ENCODE results near the gene SPRR2A. TPM values are rescaled to one million over a fixed set of nuclear protein-coding genes. Genes with fewer than 3 reads are reported as not detected.
"Not testable (repeated sequence)": the region's sequence is repeated elsewhere in the genome, so short reads cannot be mapped to it uniquely, and the experiment has no call there.

SPRR2A gene
- total RNA-seq, 2 donors from 2014 or later: not detected

- no peaks in the 10 kb centered on the region for H3K9me3 ChIP-seq (ENCODE audit: control insufficient read depth, low read length, poor library complexity, severe bottlenecking)
- Mint-ChIP-seq H3K27ac (no peak overlapping the region), H3K4me3 (no peak overlapping the region), H3K4me1 (no peaks in the 10 kb centered on the region), H3K36me3 (ENCODE audit: low read depth) (no peaks in the 10 kb centered on the region), H3K27me3 (peaks cover 29% of the 10 kb centered on the region)
- DNase-seq (no peak), ATAC-seq (no peak)
Observed at GRCh38 chr1:153049211-153049610, 8.1 kb downstream of the SPRR2A start.

GRCh38 chr1:153040950-153041631 lies 16.2 kb downstream of the SPRR2A start, which contains the start of gene SPRR2D:
Gene SPRR2D (minus strand): TSS chr1:153041120. CDS start chr1:153040346, 774 bp downstream.
- no peaks in the 10 kb centered on the region for H3K4me1 Mint-ChIP-seq

GRCh38 chr1:153035211-153035610 lies 22.1 kb downstream of the SPRR2A start:
- H3K27ac Mint-ChIP-seq: no peak overlapping the region
- H3K36me3 Mint-ChIP-seq (ENCODE audit: low read depth): no peaks in the 10 kb centered on the region
- H3K27me3 Mint-ChIP-seq: peaks cover 59% of the 10 kb centered on the region
- no peaks in the 10 kb centered on the region for H3K4me1 Mint-ChIP-seq
- no peak for ATAC-seq
- H3K9me3 ChIP-seq (ENCODE audit: control insufficient read depth, low read length, poor library complexity, severe bottlenecking): no peaks in the 10 kb centered on the region
- DNase-seq: no peak
- no peak overlapping the region for H3K4me3 Mint-ChIP-seq

More at GRCh38 chr1:153040950-153041631, 16.2 kb downstream of the SPRR2A start, which contains the start of gene SPRR2D:
- Mint-ChIP-seq H3K36me3 (ENCODE audit: low read depth) (no peaks in the 10 kb centered on the region), H3K4me3 (no peak within 1 kb of the TSS), H3K27ac (no peak within 1 kb of the TSS), H3K27me3 (peaks cover 79% of the 10 kb centered on the region)
- ATAC-seq: no peak
- no peaks in the 10 kb centered on the region for H3K9me3 ChIP-seq (ENCODE audit: control insufficient read depth, low read length, poor library complexity, severe bottlenecking)
- DNase-seq: no peak

GRCh38 chr1:153032677-153033308 lies 24.5 kb downstream of the SPRR2A start:
- no peak for ATAC-seq
- no peaks in the 10 kb centered on the region for H3K36me3 Mint-ChIP-seq (ENCODE audit: low read depth)
- H3K27me3 Mint-ChIP-seq: peaks cover 46% of the 10 kb centered on the region
- H3K27ac Mint-ChIP-seq: no peak overlapping the region
- DNase-seq: no peak
- no peak overlapping the region for H3K4me3 Mint-ChIP-seq
- no peaks in the 10 kb centered on the region for H3K4me1 Mint-ChIP-seq
- H3K9me3 ChIP-seq (ENCODE audit: control insufficient read depth, low read length, poor library complexity, severe bottlenecking): no peaks in the 10 kb centered on the region

- Mint-ChIP-seq H3K4me3 (no peak overlapping the region), H3K27ac (no peak overlapping the region), H3K36me3 (ENCODE audit: low read depth) (no peaks in the 10 kb centered on the region), H3K4me1 (no peaks in the 10 kb centered on the region), H3K27me3 (peaks cover 42% of the 10 kb centered on the region)
- DNase-seq (no peak), ATAC-seq (no peak)
- H3K9me3 ChIP-seq (ENCODE audit: control insufficient read depth, low read length, poor library complexity, severe bottlenecking): no peaks in the 10 kb centered on the region
Observed at GRCh38 chr1:153032073-153032472, 25.2 kb downstream of the SPRR2A start.

GRCh38 chr1:153030895-153031294 lies 26.4 kb downstream of the SPRR2A start, which contains the start of gene SPRR1B:
Gene SPRR1B (plus strand): TSS chr1:153031203. CDS start chr1:153032346, 1,143 bp downstream.
- Mint-ChIP-seq H3K27me3 (peaks cover 42% of the 10 kb centered on the region), H3K27ac (no peak within 1 kb of the TSS), H3K4me1 (no peaks in the 10 kb centered on the region), H3K36me3 (ENCODE audit: low read depth) (no peaks in the 10 kb centered on the region), H3K4me3 (no peak within 1 kb of the TSS)
- DNase-seq (no peak), ATAC-seq (no peak)
- H3K9me3 ChIP-seq (ENCODE audit: control insufficient read depth, low read length, poor library complexity, severe bottlenecking): no peaks in the 10 kb centered on the region

- no peak for DNase-seq
- no peaks in the 10 kb centered on the region for H3K36me3 Mint-ChIP-seq (ENCODE audit: low read depth)
Observed at GRCh38 chr1:153028766-153029165, 28.5 kb downstream of the SPRR2A start.

GRCh38 chr1:153025797-153026196 lies 31.5 kb downstream of the SPRR2A start:
- H3K9me3 ChIP-seq (ENCODE audit: control insufficient read depth, low read length, poor library complexity, severe bottlenecking): no peaks in the 10 kb centered on the region
- Mint-ChIP-seq H3K36me3 (ENCODE audit: low read depth) (no peaks in the 10 kb centered on the region), H3K4me3 (no peak overlapping the region), H3K27me3 (peaks cover 51% of the 10 kb centered on the region), H3K27ac (no peak overlapping the region), H3K4me1 (no peaks in the 10 kb centered on the region)
- ATAC-seq: no peak
- no peak for DNase-seq

More at GRCh38 chr1:153028766-153029165, 28.5 kb downstream of the SPRR2A start:
- H3K4me3 Mint-ChIP-seq: no peak overlapping the region
- H3K4me1 Mint-ChIP-seq: no peaks in the 10 kb centered on the region
- ATAC-seq: no peak
- no peak overlapping the region for H3K27ac Mint-ChIP-seq
- H3K9me3 ChIP-seq (ENCODE audit: control insufficient read depth, low read length, poor library complexity, severe bottlenecking): no peaks in the 10 kb centered on the region
- H3K27me3 Mint-ChIP-seq: peaks cover 41% of the 10 kb centered on the region

- ATAC-seq (no peak), DNase-seq (no peak)
- no peak overlapping the region for H3K4me3 Mint-ChIP-seq
- H3K9me3 ChIP-seq (ENCODE audit: control insufficient read depth, low read length, poor library complexity, severe bottlenecking): no peaks in the 10 kb centered on the region
- no peaks in the 10 kb centered on the region for H3K4me1 Mint-ChIP-seq
- H3K36me3 Mint-ChIP-seq (ENCODE audit: low read depth): no peaks in the 10 kb centered on the region
- H3K27ac Mint-ChIP-seq: no peak overlapping the region
- H3K27me3 Mint-ChIP-seq: peaks cover 54% of the 10 kb centered on the region
Observed at GRCh38 chr1:153024413-153024812, 32.9 kb downstream of the SPRR2A start.

GRCh38 chr1:153023109-153023508 lies 34.2 kb downstream of the SPRR2A start:
- H3K27ac Mint-ChIP-seq: no peak overlapping the region
- H3K36me3 Mint-ChIP-seq (ENCODE audit: low read depth): no peaks in the 10 kb centered on the region
- no peak for DNase-seq
- no peaks in the 10 kb centered on the region for H3K4me1 Mint-ChIP-seq
- ATAC-seq: no peak
- no peaks in the 10 kb centered on the region for H3K9me3 ChIP-seq (ENCODE audit: control insufficient read depth, low read length, poor library complexity, severe bottlenecking)
- H3K4me3 Mint-ChIP-seq: no peak overlapping the region
- peaks cover 61% of the 10 kb centered on the region for H3K27me3 Mint-ChIP-seq

- H3K27ac Mint-ChIP-seq; ATAC-seq; H3K4me1 Mint-ChIP-seq; H3K9me3 ChIP-seq (ENCODE audit: control insufficient read depth, low read length, poor library complexity, severe bottlenecking); H3K4me3 Mint-ChIP-seq; H3K36me3 Mint-ChIP-seq (ENCODE audit: low read depth); DNase-seq: not testable (repeated sequence)
- peaks cover 66% of the 10 kb centered on the region for H3K27me3 Mint-ChIP-seq
Observed at GRCh38 chr1:153022340-153022739, 35.0 kb downstream of the SPRR2A start.

- H3K9me3 ChIP-seq (ENCODE audit: control insufficient read depth, low read length, poor library complexity, severe bottlenecking); H3K36me3 Mint-ChIP-seq (ENCODE audit: low read depth); H3K4me1 Mint-ChIP-seq; DNase-seq; ATAC-seq; H3K27ac Mint-ChIP-seq; H3K4me3 Mint-ChIP-seq: not testable (repeated sequence)
- peaks cover 65% of the 10 kb centered on the region for H3K27me3 Mint-ChIP-seq
Observed at GRCh38 chr1:153021829-153022228, 35.5 kb downstream of the SPRR2A start.

- H3K27ac Mint-ChIP-seq; H3K9me3 ChIP-seq (ENCODE audit: control insufficient read depth, low read length, poor library complexity, severe bottlenecking); H3K4me1 Mint-ChIP-seq; H3K4me3 Mint-ChIP-seq; ATAC-seq; DNase-seq; H3K36me3 Mint-ChIP-seq (ENCODE audit: low read depth): not testable (repeated sequence)
- peaks cover 15% of the 10 kb centered on the region for H3K27me3 Mint-ChIP-seq
Observed at GRCh38 chr1:153011235-153011758, 46.0 kb downstream of the SPRR2A start.
